Breast epithelium (tissue), 4 donors: ENCODE results near the gene MAP3K12. TPM values are rescaled to one million over a fixed set of nuclear protein-coding genes. Genes with fewer than 3 reads are reported as not detected.

Experiments used
- DNase-seq, 2 donors: peaks; one replicate each; pipeline ENCODE4 v3.0.0-alpha.2; 2019; ENCODE audit warnings: low spot score in 2 of 2
- H3K27ac ChIP-seq, 2 donors: fragments of 200-600 bp; sonication (generic) in 1 of 2; one replicate each; pipeline ENCODE4 v1.5.1; 2016 to 2019; ENCODE audit warnings: mild to moderate bottlenecking in 1 of 2
- H3K27me3 ChIP-seq, 2 donors: fragments of 200-600 bp; sonication (generic) in 1 of 2; one replicate each; pipeline versions ENCODE4 v1.5.1 to v1.6.0; 2017 to 2019; ENCODE audit warnings: control low read depth in 1 of 2, mild to moderate bottlenecking in 1 of 2
- H3K36me3 ChIP-seq: fragments of 200-600 bp; one replicate; pipeline ENCODE4 v1.5.1; 2019
- H3K4me1 ChIP-seq, 2 donors: fragments of 200-600 bp; sonication (generic); one replicate each; pipeline ENCODE4 v1.5.1; 2016 to 2019; ENCODE audit warnings: control low read depth in 1 of 2
- H3K4me3 ChIP-seq, 3 donors: fragments of 200-600 bp; sonication (generic); 1 replicate in 2 of 3; 2 replicates in 1 of 3; pipeline ENCODE4 v1.5.1; 2016 to 2019; ENCODE audit warnings: mild to moderate bottlenecking in 3 of 3, moderate library complexity in 2 of 3
- H3K9me3 ChIP-seq, 2 donors: fragments of 200-600 bp; sonication (generic) in 1 of 2; one replicate each; pipeline ENCODE4 v1.5.1; 2016 to 2019; ENCODE audit warnings: control low read depth in 1 of 2
- CTCF ChIP-seq, 3 donors: fragments of 450-650 bp; IDR thresholded peaks; one replicate each; pipeline ENCODE4 v1.5.1; 2016 to 2017; ENCODE audit warnings: antibody characterized with exemption in 3 of 3, mild to moderate bottlenecking in 3 of 3, moderate library complexity in 3 of 3
- POLR2A ChIP-seq: fragments of 450-650 bp; IDR thresholded peaks from one replicate; pipeline ENCODE4 v1.6.1; 2016; ENCODE audit warnings: antibody characterized with exemption, mild to moderate bottlenecking, moderate library complexity
- POLR2AphosphoS5 ChIP-seq, 3 donors: sonication (generic); formaldehyde crosslinking; IDR thresholded peaks; one replicate each; pipeline ENCODE4 v1.6.1; 2017; ENCODE audit warnings: antibody characterized with exemption in 3 of 3
- intact Hi-C: fragments of 100-400 bp; cut with DNase I; formaldehyde crosslinking; loops from one replicate; pipeline ENCODE4 v1.15.1; 2023; ENCODE audit warnings: low total_unique reads
- total RNA-seq, 3 donors: library from RNA; depleted of rRNA; stranded (reverse); fragments of >200 nt; gene quantifications; one replicate each; pipeline ENCODE4 v1.1.0, GENCODE V29; 2016

The MAP3K12 gene
- total RNA-seq, 3 donors from 2014 or later = 16.4 to 28.8 (median 24.6) TPM

DNA sequence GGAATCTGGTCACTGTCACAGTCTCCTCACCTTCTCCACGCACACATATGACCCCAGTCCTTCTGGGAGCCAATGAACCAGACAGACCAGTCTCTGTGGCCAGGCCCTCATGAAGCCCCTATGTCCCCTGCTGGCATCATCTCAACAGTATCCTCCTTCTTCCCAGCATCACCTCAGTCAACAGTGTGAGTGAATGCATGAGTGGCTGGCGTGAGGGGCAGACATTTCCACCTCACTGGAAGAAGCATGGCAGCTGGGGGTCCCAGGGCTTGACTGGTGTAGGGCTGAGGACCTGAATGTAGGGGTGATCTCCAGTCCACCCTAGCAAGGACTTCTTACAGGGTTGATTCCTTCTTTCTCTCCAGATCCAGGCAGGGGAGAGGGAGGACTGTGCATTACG lies 1.8 kb downstream of the MAP3K12 start:
- H3K9me3 ChIP-seq = no peaks in the 10 kb centered on the region
- H3K27ac ChIP-seq = peak overlapping the region; percentile 48 to 76
- H3K27me3 ChIP-seq = no peaks in the 10 kb centered on the region
- H3K4me3 ChIP-seq = no peak overlapping the region
- H3K36me3 ChIP-seq = no peaks in the 10 kb centered on the region
- intact Hi-C loops = no loop called here
- TF ChIP-seq CTCF (IDR thresholded peaks at IDR 0.05) (no peak), POLR2A (no peak), POLR2AphosphoS5 (IDR thresholded peaks at IDR 0.05) (no peak)
- peaks cover 8 to 15% of the 10 kb centered on the region in 2 donors for H3K4me1 ChIP-seq
- DNase-seq = no peak

- peaks cover 1 to 11% of the 10 kb centered on the region in 2 donors for H3K4me1 ChIP-seq
- intact Hi-C loops = no loop called here
- TF ChIP-seq POLR2A (no peak), POLR2AphosphoS5 (IDR thresholded peaks at IDR 0.05) (no peak), CTCF (IDR thresholded peaks at IDR 0.05) (no peak)
- H3K36me3 ChIP-seq = no peaks in the 10 kb centered on the region
- H3K9me3 ChIP-seq = no peaks in the 10 kb centered on the region
- no peaks in the 10 kb centered on the region for H3K27me3 ChIP-seq
- peak overlapping the region; percentile 48 to 76 for H3K27ac ChIP-seq
- no peak for DNase-seq
- H3K4me3 ChIP-seq = peak overlapping the region in 1 of 3 donors; percentile 20
Observed at GRCh38 chr12:53496752-53497032, 2.6 kb downstream of the MAP3K12 start.

GRCh38 chr12:53495903-53496751 lies 3.1 kb downstream of the MAP3K12 start:
- peak overlapping the region; percentile 48 to 76 for H3K27ac ChIP-seq
- intact Hi-C loops = no loop called here
- no peak for TF ChIP-seq CTCF (IDR thresholded peaks at IDR 0.05)
- no peak for TF ChIP-seq POLR2A
- no peak for TF ChIP-seq POLR2AphosphoS5 (IDR thresholded peaks at IDR 0.05)
- peak in 1 of 2 donors; percentile 57 for DNase-seq
- H3K36me3 ChIP-seq = no peaks in the 10 kb centered on the region
- peaks cover 0 to 8% of the 10 kb centered on the region in 2 donors for H3K4me1 ChIP-seq
- no peaks in the 10 kb centered on the region for H3K9me3 ChIP-seq
- no peaks in the 10 kb centered on the region for H3K27me3 ChIP-seq
- H3K4me3 ChIP-seq = peak overlapping the region in 1 of 3 donors; percentile 20

DNA sequence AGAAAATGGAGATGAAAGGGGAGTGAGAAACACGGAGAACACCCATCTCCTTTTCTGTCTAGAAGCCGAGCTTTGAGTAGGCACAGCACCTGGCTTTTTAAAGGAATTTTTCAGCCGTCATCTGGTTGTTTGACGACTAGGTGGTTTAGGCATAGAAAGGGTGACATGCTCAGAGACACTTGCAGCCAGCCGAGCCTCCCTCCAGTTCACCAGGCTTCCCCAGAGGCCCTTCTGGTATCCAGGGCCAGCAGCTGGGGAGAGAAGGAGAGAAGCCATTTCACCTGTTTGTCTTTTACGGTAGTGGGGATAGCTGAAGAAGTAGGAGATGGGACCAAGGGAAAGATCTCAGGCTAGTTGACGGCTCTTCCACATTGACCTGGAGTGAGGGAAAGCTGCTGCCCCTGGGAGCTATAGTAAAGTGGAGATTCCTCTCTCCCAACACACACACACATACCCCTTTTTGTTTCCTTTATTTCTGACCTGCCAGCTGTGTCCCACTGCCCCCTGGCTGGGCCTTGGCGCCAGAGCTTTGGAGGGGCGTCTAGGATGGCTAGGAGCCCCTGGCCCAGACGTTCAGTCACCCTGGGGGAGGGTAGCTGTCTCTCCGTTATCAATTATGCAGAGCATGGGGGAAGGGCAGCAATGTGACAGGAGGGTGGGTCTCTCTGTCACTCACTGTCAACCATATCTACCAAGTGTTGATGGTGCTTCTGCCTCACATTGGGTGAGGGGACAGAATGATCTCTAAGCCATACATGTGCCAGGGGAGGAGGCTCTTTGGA lies 5.5 kb downstream of the MAP3K12 start:
- H3K9me3 ChIP-seq = no peaks in the 10 kb centered on the region
- intact Hi-C loops = no loop called here
- H3K4me3 ChIP-seq = peak overlapping the region; percentile 49 to 71 (median 65)
- TF ChIP-seq POLR2A = no peak
- TF ChIP-seq CTCF (IDR thresholded peaks at IDR 0.05) = no peak
- TF ChIP-seq POLR2AphosphoS5 (IDR thresholded peaks at IDR 0.05) = no peak
- peak overlapping the region; percentile 95 to 97 for H3K27ac ChIP-seq
- H3K4me1 ChIP-seq = peaks cover 0 to 8% of the 10 kb centered on the region in 2 donors
- H3K27me3 ChIP-seq = no peaks in the 10 kb centered on the region
- no peaks in the 10 kb centered on the region for H3K36me3 ChIP-seq
- no peak for DNase-seq
